T-helper 1 cell treated with Interleukin-12 subunit alpha and Interleukin-12 subunit beta and Interleukin-4 antibody, amounts not matched to agents 30 ng/mL and 1 ng/mL, for 36 hours (primary cell): ENCODE data around the gene QDPR. TPM values are rescaled to one million over a fixed set of nuclear protein-coding genes. Genes with fewer than 3 reads are reported as not detected.

Experiments used
- total RNA-seq: library from RNA; stranded (reverse); gene quantifications from 2 replicates; pipeline ENCODE4 v1.2.3, GENCODE V29; 2022

QDPR gene
- total RNA-seq, 1 donor from 2014 or later = 13.4 TPM

Other genes starting within 250 kb of the QDPR start
- gene CLRN2, start 3.1 kb upstream of the QDPR start, total RNA-seq = not detected in 2 replicates
- gene LAP3, start 65.1 kb upstream of the QDPR start, total RNA-seq = 139 and 141 TPM in 2 replicates
- gene MED28, start 102.6 kb upstream of the QDPR start, total RNA-seq = 42.7 and 54.9 TPM in 2 replicates